ENCODE measurements around the gene AXDND1. TPM values are rescaled to one million over a fixed set of nuclear protein-coding genes. Genes with fewer than 3 reads are reported as not detected.

The AXDND1 gene
- total and polyA plus RNA-seq, 9 of the 15 experiments (the other 6 are each of a cell fraction or from before 2014, with no cell fraction given) = 0.03 to 0.13 (median 0.06) TPM; not detected in 5

DNA sequence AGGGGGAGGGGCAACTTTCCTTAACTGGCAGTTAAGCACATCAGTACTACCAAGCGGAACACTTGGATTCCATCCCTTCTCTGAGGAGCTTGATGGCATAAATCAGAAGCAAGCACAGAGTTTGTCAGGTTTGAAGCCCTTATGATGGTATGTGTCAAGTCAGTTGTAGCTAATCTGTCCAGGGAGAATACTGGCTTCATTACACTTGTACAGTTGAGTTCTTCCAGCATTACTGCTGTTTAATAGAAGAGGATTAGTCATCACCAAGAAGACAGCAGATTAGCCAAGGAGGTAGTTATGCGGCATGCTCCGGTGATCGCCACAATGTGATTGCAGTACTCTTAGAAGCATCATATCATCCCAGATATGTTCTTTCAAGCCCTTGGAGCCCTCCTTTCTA, 223.7 kb downstream of the AXDND1 start:
- H3K9ac ChIP-seq (ENCODE audit: insufficient read depth in 1 of 2, low read depth in 2 of 2, low read length in 2 of 2) = no peak overlapping the region
- FAIRE-seq = no peak
- TF ChIP-seq EP300 (IDR thresholded peaks at IDR 0.05; ENCODE audit: low read length) = no peak
- no peak for TF ChIP-seq KAT2B (IDR thresholded peaks at IDR 0.05; ENCODE audit: low read depth, low read length)
- TF ChIP-seq TFAM (CRISPR knock-in tag; conservative IDR thresholded peaks at IDR 0.05) = no peak
- TF ChIP-seq, protein P1, sequence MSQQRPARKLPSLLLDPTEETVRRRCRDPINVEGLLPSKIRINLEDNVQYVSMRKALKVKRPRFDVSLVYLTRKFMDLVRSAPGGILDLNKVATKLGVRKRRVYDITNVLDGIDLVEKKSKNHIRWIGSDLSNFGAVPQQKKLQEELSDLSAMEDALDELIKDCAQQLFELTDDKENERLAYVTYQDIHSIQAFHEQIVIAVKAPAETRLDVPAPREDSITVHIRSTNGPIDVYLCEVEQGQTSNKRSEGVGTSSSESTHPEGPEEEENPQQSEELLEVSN (IDR thresholded peaks at IDR 0.05; ENCODE audit: borderline replicate concordance in 1 of 2, extremely low read depth in 1 of 2, insufficient read depth in 1 of 2, insufficient read length in 1 of 2, low read depth in 1 of 2, low read length in 1 of 2, poor library complexity in 1 of 2, severe bottlenecking in 1 of 2) = no peak
- TF ChIP-seq EWSR1 (IDR thresholded peaks at IDR 0.05; ENCODE audit: borderline replicate concordance, low read depth, partially characterized antibody) = no peak
- TF ChIP-seq, protein P2, sequence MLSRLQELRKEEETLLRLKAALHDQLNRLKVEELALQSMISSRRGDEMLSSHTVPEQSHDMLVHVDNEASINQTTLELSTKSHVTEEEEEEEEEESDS (CRISPR knock-in tag; IDR thresholded peaks at IDR 0.05) = no peak
- TF ChIP-seq, protein P3, sequence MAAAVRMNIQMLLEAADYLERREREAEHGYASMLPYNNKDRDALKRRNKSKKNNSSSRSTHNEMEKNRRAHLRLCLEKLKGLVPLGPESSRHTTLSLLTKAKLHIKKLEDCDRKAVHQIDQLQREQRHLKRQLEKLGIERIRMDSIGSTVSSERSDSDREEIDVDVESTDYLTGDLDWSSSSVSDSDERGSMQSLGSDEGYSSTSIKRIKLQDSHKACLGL (CRISPR knock-in tag; IDR thresholded peaks at IDR 0.05; ENCODE audit: borderline replicate concordance, poor library complexity, severe bottlenecking) = no peak
- TF ChIP-seq SMAD3 (CRISPR knock-in tag; conservative IDR thresholded peaks at IDR 0.05) = no peak
- TF ChIP-seq MYBL2 (IDR thresholded peaks at IDR 0.05; ENCODE audit: low read depth) = no peak
- TF ChIP-seq MYBL2 (CRISPR knock-in tag; IDR thresholded peaks at IDR 0.05; ENCODE audit: borderline replicate concordance) = no peak
- TF ChIP-seq TBP (optimal IDR thresholded peaks at IDR 0.05; ENCODE audit: low read depth, low read length) = no peak
- H3K9me3 ChIP-seq (replicated peaks; ENCODE audit: control insufficient read depth, insufficient read depth, low read depth, low read length) = no peaks in the 10 kb centered on the region
- WGBS (ENCODE audit: insufficient coverage, low coverage, missing lambda C conversion rate) = 3% methylated on average over 4 of the region's 4 CpGs
- intact Hi-C loops (cut with micrococcal nuclease) = loop anchor here (5.0 kb wide), 1 partner anchor 223 kb away; no protein-coding TSS in a partner anchor
- ChIA-PET POLR2A (no interaction called here), CTCF (ENCODE audit: low intra/inter-chr PET ratio) (no interaction called here)
- ATAC-seq = no peak
- no TSS peak for BruUV-seq (replicated peaks)
- in situ Hi-C loops (cut with MboI) = no loop called here
- no peak overlapping the region for H2AFZ ChIP-seq (ENCODE audit: low read depth, low read length)
- DNase-seq (ENCODE audit: extremely low read depth in 1 of 4, low spot score in 3 of 4) = no peak
- H3K4me1 ChIP-seq (replicated peaks in 1 of 2; ENCODE audit: control insufficient read depth in 2 of 2, insufficient read depth in 2 of 2, low read length in 2 of 2) = peaks cover 0 to 18% of the 10 kb centered on the region in 2 experiments; a peak in 2 of 5 replicates
- H3K9me1 ChIP-seq (ENCODE audit: control insufficient read depth, insufficient read depth, low read length) = no peaks in the 10 kb centered on the region
- no peaks in the 10 kb centered on the region; the same call in 1 of the 2 replicates for H4K20me1 ChIP-seq (replicated peaks; ENCODE audit: control insufficient read depth, insufficient read depth, low read length)
- no peaks in the 10 kb centered on the region for H3K36me3 ChIP-seq (ENCODE audit: control insufficient read depth, insufficient read depth, low read length)
- H3K4me2 ChIP-seq (ENCODE audit: insufficient read depth, low read length) = no peak overlapping the region
- no peak overlapping the region for H3K27ac ChIP-seq (ENCODE audit: extremely low read depth, low read depth, low read length)
- H3K27me3 ChIP-seq (ENCODE audit: control insufficient read depth in 2 of 2, insufficient read depth in 2 of 2, low read length in 2 of 2) = peaks cover 36 to 56% of the 10 kb centered on the region in 2 experiments
- H3K79me2 ChIP-seq (ENCODE audit: control insufficient read depth, insufficient read depth, low read length) = no peaks in the 10 kb centered on the region
- no peak overlapping the region for H3K4me3 ChIP-seq

Measured in K562 (cell line).